OCI-LY3 (cell line): ENCODE measurements around the gene DYNC1H1.

Experiments used
- CTCF ChIP-seq: fragments of 200-600, 300-600 bp; sonication (generic); IDR thresholded peaks from 2 replicates; pipeline ENCODE4 v1.5.1; 2014; ENCODE audit warnings: antibody characterized with exemption, low read length, low read depth
- EZH2phosphoT487 ChIP-seq: fragments of 200-600 bp; shearing (Covaris generic); IDR thresholded peaks from 2 replicates; pipeline ENCODE4 v1.6.1; 2018; ENCODE audit warnings: antibody characterized with exemption, mixed run types, low read depth

- no peak for TF ChIP-seq CTCF
- TF ChIP-seq EZH2phosphoT487: no peak
These were observed 129.7 kb downstream of the DYNC1H1 start for GRCh38 chr14:102094101-102094500.
